ENCODE results near the gene BRCA1.

DNA sequence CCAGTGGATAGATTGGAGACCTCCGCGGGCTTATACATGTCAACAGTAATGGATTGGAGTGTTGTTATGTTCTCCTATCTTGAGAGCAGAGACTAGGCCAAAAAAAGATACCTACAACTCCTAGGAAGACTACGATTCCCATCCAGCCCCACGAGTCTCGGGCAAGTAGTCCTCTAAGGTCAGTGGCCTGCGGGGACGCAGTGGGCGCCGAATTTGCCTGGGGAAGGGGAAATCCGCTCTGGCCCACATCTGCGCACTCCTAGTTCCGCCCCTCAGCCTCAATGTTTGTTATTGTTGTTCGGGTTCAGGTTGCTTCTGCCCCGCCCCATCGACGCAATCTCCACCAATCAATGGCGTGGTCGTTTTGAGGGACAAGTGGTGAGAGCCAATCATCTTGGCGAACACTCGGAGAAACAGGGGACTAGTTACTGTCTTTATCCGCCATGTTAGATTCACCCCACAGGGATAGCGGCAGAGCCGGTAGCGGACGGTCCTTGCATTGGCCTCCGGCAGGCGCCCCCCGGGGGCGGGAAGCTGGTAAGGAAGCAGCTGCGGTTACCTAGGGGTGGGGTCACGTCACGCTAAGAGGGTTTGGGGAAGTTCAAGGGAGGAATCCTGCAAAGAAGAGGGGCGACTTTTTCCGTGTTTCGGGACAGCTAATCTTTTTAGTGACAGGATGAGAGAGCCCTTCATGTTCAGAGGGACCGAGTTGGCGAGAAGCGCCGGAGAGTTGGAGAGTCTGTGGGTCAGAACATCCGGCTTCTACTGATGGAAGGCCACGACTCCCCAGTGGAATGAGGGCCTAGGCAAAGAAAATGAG is 45.8 kb upstream of the BRCA1 start, which contains the start of gene NBR1:
- TF ChIP-seq POLR2AphosphoS5 (IDR thresholded peaks at IDR 0.05; ENCODE audit: low read depth) (peak; percentile 60), SPI1 (IDR thresholded peaks at IDR 0.05; ENCODE audit: borderline replicate concordance, low read depth) (peak; percentile 8; the same call in 1 of the 2 replicates)
- TF ChIP-seq, protein P1, sequence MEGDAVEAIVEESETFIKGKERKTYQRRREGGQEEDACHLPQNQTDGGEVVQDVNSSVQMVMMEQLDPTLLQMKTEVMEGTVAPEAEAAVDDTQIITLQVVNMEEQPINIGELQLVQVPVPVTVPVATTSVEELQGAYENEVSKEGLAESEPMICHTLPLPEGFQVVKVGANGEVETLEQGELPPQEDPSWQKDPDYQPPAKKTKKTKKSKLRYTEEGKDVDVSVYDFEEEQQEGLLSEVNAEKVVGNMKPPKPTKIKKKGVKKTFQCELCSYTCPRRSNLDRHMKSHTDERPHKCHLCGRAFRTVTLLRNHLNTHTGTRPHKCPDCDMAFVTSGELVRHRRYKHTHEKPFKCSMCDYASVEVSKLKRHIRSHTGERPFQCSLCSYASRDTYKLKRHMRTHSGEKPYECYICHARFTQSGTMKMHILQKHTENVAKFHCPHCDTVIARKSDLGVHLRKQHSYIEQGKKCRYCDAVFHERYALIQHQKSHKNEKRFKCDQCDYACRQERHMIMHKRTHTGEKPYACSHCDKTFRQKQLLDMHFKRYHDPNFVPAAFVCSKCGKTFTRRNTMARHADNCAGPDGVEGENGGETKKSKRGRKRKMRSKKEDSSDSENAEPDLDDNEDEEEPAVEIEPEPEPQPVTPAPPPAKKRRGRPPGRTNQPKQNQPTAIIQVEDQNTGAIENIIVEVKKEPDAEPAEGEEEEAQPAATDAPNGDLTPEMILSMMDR (IDR thresholded peaks at IDR 0.05; ENCODE audit: insufficient read depth, low read length): no peak
